ENCODE data around the gene ECT2. TPM values are rescaled to one million over a fixed set of nuclear protein-coding genes. Genes with fewer than 3 reads are reported as not detected.
"Not testable (repeated sequence)": the region's sequence is repeated elsewhere in the genome, so short reads cannot be mapped to it uniquely, and the experiment has no call there.

ECT2 gene
- total RNA-seq, 4 donors from 2014 or later, result 3.7 to 6.8 (median 5.8) TPM

- Histone ChIP-seq H3K9me3 (peaks cover 0 to 3% (median 0%) of the 10 kb centered on the region in 3 donors), H3K36me3 (no peaks in the 10 kb centered on the region), H3K4me3 (no peak overlapping the region), H3K4me1 (no peaks in the 10 kb centered on the region), H3K27me3 (no peaks in the 10 kb centered on the region), H3K27ac (no peak overlapping the region)
- peak; percentile 77 for ATAC-seq
- 25 to 71% methylated on average over 4 of the region's 4 CpGs for WGBS, 2 donors (ENCODE audit: low coverage in 1 of 2)
- no peak for TF ChIP-seq POLR2A (IDR thresholded peaks at IDR 0.05)
- peak; percentile 48 for TF ChIP-seq POLR2AphosphoS5 (IDR thresholded peaks at IDR 0.05)
Observed at GRCh38 chr3:172856795-172857742, 106.5 kb downstream of the ECT2 start.

GRCh38 chr3:172859041-172859440, 108.5 kb downstream of the ECT2 start:
- whole genome bisulfite sequencing, 2 donors (ENCODE audit: low coverage in 1 of 2), result 90 to 100% methylated on average over 2 of the region's 2 CpGs
- no peaks in the 10 kb centered on the region for H3K36me3 ChIP-seq
- H3K27ac ChIP-seq, result no peak overlapping the region
- TF ChIP-seq EP300 (IDR thresholded peaks at IDR 0.05), result no peak
- TF ChIP-seq POLR2A (IDR thresholded peaks at IDR 0.05), result no peak
- TF ChIP-seq POLR2AphosphoS5 (IDR thresholded peaks at IDR 0.05), result no peak
- no peak for TF ChIP-seq CTCF (IDR thresholded peaks at IDR 0.05)
- H3K27me3 ChIP-seq, result no peaks in the 10 kb centered on the region
- no peaks in the 10 kb centered on the region for H3K4me1 ChIP-seq
- H3K4me3 ChIP-seq, result no peak overlapping the region
- peaks cover 0 to 6% (median 0%) of the 10 kb centered on the region in 3 donors for H3K9me3 ChIP-seq
- ATAC-seq, result no peak

GRCh38 chr3:172866726-172867350, 116.3 kb downstream of the ECT2 start:
- H3K36me3 ChIP-seq, result not testable (repeated sequence)
- WGBS, 2 donors (ENCODE audit: low coverage in 1 of 2), result no CpG with 5 or more reads among the region's 38 CpGs

GRCh38 chr3:172868582-172869200, 118.2 kb downstream of the ECT2 start:
- no peaks in the 10 kb centered on the region for H3K36me3 ChIP-seq
- 94 to 100% methylated on average over 2 of the region's 2 CpGs for WGBS, 2 donors (ENCODE audit: low coverage in 1 of 2)
- TF ChIP-seq POLR2AphosphoS5 (IDR thresholded peaks at IDR 0.05) (no peak), EP300 (IDR thresholded peaks at IDR 0.05) (no peak), POLR2A (IDR thresholded peaks at IDR 0.05) (no peak), CTCF (IDR thresholded peaks at IDR 0.05) (no peak)
- H3K4me3 ChIP-seq, result no peak overlapping the region
- H3K4me1 ChIP-seq, result no peaks in the 10 kb centered on the region
- H3K27ac ChIP-seq, result no peak overlapping the region
- no peaks in the 10 kb centered on the region for H3K27me3 ChIP-seq
- H3K9me3 ChIP-seq, result no peaks in the 10 kb centered on the region
- no peak for ATAC-seq

More at GRCh38 chr3:172866726-172867350, 116.3 kb downstream of the ECT2 start:
- H3K4me3 ChIP-seq, H3K4me1 ChIP-seq, H3K27me3 ChIP-seq, ATAC-seq, H3K9me3 ChIP-seq, H3K27ac ChIP-seq: not testable (repeated sequence)

GRCh38 chr3:172869368-172869771, 118.8 kb downstream of the ECT2 start:
- H3K36me3 ChIP-seq, result no peaks in the 10 kb centered on the region
- H3K4me1 ChIP-seq, result no peaks in the 10 kb centered on the region
- H3K27ac ChIP-seq, result no peak overlapping the region
- no peak for ATAC-seq
- 32 to 65% methylated on average over 3 of the region's 3 CpGs for WGBS, 2 donors (ENCODE audit: low coverage in 1 of 2)
- H3K9me3 ChIP-seq, result no peaks in the 10 kb centered on the region
- no peak overlapping the region for H3K4me3 ChIP-seq
- TF ChIP-seq EP300 (IDR thresholded peaks at IDR 0.05) (no peak), POLR2AphosphoS5 (IDR thresholded peaks at IDR 0.05) (no peak), CTCF (IDR thresholded peaks at IDR 0.05) (no peak), POLR2A (IDR thresholded peaks at IDR 0.05) (no peak)
- H3K27me3 ChIP-seq, result no peaks in the 10 kb centered on the region
